GM12864 (cell line): ENCODE results near the gene RIC1.

Source experiments
- DNase-seq: peaks from one replicate; pipeline ENCODE4 v3.0.0-alpha.2; 2011; ENCODE audit warnings: low read depth
- H3K4me3 ChIP-seq: 2 replicates; pipeline ENCODE4 v1.5.1; 2011; ENCODE audit warnings: mild to moderate bottlenecking, low read depth, low read length, control low read depth
- CTCF ChIP-seq: IDR thresholded peaks from 2 replicates; pipeline ENCODE4 v1.5.1; 2011; ENCODE audit warnings: low read depth, mild to moderate bottlenecking, moderate library complexity, low read length, control low read depth, inconsistent platforms; ENCODE audit errors: missing control alignments

RIC1 gene

GRCh38 chr9:5695860-5696259 lies 67.0 kb downstream of the RIC1 start:
- DNase-seq, result no peak
- H3K4me3 ChIP-seq, result no peak overlapping the region

DNA sequence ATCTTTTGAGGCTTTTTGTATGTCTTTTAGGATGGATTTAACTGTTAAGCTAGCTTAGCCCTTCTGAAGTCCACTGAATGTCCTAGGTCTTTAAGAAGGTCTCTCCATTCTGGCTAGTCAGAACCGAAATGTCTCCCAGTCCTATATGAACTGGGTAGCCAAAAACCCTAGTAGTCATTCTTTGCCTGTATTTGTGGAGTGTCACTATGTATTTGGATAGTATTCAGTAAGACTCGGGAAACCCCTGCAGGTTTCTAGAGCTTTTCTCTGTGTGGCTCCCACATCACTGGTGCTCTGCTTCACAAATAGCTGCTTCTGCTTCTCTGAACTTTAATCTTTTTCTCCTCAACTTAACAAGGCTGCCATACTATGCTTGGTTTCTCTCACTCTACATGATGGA lies 68.0 kb downstream of the RIC1 start:
- TF ChIP-seq CTCF, result no peak
- DNase-seq, result no peak

More at GRCh38 chr9:5695860-5696259, 67.0 kb downstream of the RIC1 start:
- no peak for TF ChIP-seq CTCF

DNA sequence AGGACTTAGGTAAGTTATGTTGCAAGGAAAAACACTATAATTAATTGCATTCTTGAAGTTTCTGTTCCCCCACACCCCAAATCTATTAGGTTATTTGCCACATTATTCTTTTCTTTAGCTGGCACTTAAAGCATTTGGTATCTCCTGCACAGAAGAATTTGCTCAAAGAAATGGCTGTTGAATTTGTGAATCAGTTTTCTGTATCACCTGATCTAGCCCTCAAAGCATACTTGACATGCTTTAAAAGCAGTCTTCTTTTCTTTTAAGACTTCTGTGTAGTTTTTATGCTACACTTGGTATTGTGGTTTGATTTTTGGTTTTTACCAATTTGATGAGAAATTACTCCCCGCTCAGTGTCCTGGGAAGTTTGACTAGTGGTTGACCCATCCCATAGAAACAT lies 69.1 kb downstream of the RIC1 start:
- H3K4me3 ChIP-seq, result no peak overlapping the region
- TF ChIP-seq CTCF, result no peak
- DNase-seq, result no peak

More for the DNA sequence above, 68.0 kb downstream of the RIC1 start:
- no peak overlapping the region for H3K4me3 ChIP-seq

DNA sequence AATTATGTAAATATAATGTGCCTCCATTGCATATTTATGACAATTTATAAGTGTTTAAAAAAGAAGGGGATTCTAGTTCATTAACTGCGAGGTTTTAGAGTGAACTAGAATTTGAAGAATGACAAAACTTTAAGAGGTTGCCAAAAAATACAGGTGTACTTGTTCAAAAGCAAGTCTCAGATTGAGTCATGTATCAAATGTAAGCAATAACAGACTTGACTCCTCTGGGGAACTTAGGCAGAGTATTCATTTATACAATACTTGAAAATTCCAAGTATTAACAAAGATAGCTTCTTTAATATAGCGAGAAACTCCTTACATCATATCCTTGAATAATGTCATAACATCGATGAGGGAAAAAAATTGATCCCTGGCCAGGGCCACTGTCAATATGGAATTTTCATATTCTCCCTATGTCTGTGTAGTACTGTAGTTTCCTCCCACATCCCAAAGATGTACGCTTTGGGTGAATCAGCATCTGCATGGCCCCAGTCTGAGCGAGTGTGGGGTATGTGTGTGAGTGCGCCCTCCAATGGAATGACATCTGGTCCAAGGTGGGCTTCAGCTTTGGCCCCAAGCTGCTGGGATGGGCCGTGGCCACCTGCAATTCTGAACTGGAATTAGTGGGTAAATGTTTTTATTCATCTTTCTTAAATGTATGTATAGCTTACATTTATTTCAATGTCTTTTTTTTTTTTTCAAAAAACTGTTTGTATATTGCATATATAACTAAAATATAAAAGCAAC lies 70.1 kb downstream of the RIC1 start:
- no peak overlapping the region for H3K4me3 ChIP-seq
- no peak for DNase-seq
- TF ChIP-seq CTCF, result no peak

GRCh38 chr9:5708414-5708813 lies 79.5 kb downstream of the RIC1 start:
- H3K4me3 ChIP-seq, result no peak overlapping the region
- TF ChIP-seq CTCF, result no peak
- no peak for DNase-seq

DNA sequence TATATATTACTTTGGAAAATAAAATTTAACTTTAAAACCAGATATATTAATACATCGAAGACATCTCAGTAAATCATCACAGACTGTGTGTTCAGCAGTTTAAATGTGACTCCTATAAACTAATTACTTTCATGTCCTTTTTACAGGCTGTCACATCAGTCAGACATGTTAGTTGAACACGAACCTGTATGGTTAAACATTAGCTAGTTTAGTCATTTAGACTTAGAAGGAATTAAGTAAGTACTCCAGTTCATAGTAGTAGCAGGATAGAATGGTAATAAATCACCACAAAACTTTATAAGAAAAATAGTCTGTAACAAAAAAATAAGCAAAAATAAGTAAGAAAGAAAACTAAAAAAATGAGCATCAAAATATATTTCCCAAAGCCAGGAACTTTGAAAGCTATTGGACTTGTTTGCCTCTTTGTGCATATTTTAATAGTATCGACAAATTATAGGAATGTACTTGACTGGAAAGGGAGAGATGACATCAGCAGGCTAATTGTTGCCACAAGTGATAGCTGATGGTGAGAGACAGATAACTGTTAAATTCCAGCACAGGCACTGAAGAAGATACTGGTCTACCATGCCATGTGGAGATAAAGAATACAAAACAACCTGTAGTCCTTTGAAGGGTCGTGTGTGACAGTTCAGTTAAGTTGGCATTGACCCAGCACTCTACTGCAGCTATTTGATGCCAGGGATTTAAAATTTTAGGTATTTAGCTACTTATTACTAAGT lies 83.9 kb downstream of the RIC1 start:
- no peak for TF ChIP-seq CTCF
- H3K4me3 ChIP-seq, result no peak overlapping the region
- no peak for DNase-seq
